A204.1 (cell line): ENCODE data around the gene SCAF4.
"Not testable (repeated sequence)": the region's sequence is repeated elsewhere in the genome, so short reads cannot be mapped to it uniquely, and the experiment has no call there.

Experiments used
- FAIRE-seq: peaks from 2 replicates; lab custom pipeline; 2012; peaks lifted over from hg19 to GRCh38; lab: Jason Lieb, UNC

Gene SCAF4

GRCh38 chr21:31634993-31635392 lies 96.9 kb downstream of the SCAF4 start:
- no peak for FAIRE-seq

DNA sequence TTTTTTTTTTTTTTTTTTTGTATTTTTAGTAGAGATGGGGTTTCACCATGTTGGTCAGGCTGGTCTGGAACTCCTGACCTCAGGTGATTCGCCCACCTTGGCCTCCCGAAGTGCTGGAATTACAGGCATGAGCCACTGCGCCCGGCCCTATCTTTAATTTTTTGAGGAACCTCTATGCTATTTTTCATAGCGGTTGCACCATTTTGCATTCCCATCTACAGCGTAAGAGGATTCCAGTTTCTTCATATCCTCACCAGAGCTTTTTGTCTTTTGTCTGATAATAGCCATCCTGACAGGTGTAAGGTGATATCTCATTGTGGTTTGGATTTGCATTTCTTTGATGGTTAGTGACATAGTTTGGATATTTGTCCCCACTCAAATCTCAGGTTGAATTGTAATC lies 100.0 kb downstream of the SCAF4 start:
- FAIRE-seq: not testable (repeated sequence)

DNA sequence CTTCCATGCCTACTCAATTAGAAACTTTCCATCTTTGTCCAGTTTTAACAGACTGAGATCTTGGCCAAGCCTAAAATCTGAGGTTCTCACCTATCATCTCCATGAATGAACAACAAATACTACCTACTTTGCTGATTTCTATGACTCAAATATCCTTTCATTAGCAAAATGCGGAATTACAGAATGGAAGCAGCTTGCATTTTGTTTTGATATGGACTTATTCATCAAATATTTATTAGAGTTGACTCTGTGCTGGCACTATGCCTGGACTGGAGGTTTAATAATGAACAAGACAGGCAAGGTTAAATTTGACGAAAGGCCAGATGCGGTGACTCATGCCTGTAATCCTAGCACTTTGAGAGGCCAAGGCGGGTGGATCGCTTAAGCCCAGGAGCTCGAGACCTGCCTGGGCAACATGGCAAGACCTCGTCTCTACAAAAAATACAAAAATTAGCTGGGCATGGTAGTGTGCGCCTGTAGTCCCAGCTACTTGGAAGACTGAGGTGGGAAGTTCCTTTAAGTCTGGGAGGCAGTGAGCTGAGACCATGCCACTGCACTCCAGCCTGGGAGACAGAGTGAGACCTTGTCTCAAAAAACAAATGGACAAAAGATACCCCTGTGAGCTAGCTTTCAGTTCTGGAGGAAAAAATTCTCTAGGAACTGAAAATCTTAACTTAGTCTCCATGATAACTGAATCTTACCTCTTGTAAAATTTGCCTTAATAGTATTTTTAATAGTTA lies 101.8 kb downstream of the SCAF4 start:
- FAIRE-seq: no peak

DNA sequence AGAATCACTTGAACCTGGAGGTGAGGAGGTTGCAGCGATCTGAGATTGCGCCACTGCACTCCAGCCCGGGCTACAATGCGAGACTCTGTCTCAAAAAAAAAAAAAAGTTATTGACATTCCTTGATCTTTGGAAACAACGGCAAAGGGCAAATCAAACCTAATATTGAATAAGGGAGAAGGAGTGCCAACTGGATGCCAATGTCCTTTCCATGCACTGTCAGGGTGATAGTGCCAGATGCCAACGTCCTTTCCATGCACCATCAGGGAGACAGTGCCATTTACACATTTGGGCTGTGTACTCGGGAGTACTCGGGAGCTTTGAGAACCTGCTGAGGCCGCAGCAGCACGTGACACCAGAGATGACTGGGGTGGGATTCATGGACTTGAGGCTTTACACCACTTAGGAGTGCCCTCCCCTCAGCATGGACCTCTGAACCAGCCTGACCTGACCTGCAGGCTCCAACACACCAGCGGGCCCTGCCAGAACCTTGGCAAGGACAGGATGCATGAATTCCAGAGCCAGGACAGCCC lies 106.9 kb downstream of the SCAF4 start:
- no peak for FAIRE-seq

DNA sequence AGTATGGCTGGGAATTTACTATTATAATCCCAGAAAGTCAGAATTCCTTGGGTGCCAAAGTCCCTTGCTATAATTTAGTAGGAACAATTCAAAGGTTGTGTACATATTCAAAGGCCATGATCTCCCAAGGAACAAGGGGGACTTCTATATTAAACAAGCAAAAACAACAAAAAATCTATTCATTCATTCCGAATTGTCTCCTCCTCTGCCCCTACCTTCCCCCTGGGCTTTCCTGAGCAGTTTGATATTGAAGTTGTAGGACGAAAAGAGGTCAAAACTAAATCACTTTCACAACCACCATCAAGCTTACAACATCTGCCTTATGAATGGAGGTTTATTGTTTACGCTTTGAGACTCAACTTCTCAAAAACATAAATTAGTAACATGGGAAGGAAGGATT lies 107.7 kb downstream of the SCAF4 start:
- no peak for FAIRE-seq

- FAIRE-seq: no peak
These were observed 108.3 kb downstream of the SCAF4 start for GRCh38 chr21:31623664-31624063.

GRCh38 chr21:31622397-31622796 lies 109.5 kb downstream of the SCAF4 start:
- FAIRE-seq: no peak
